GM12878 (cell line): ENCODE data around the gene MMEL1. TPM values are rescaled to one million over a fixed set of nuclear protein-coding genes. Genes with fewer than 3 reads are reported as not detected.

Experiments used
- CHD1 ChIP-seq: IDR thresholded peaks from 2 replicates; pipeline ENCODE4 v1.6.1; 2012; ENCODE audit warnings: low read depth, low read length, improper control_type of control experiment
- DPF2 ChIP-seq: fragments of 450-650 bp; IDR thresholded peaks from 2 replicates; pipeline ENCODE4 v1.6.1; 2017; ENCODE audit warnings: mild to moderate bottlenecking
- GATAD2B ChIP-seq: fragments of 450-650 bp; conservative IDR thresholded peaks from 2 replicates; pipeline ENCODE4 v1.6.1; 2017; ENCODE audit warnings: low read depth, mild to moderate bottlenecking, moderate library complexity
- HCFC1 ChIP-seq: fragments of 150-350 bp; IDR thresholded peaks from 2 replicates; pipeline ENCODE4 v1.6.1; 2014; ENCODE audit warnings: low read length
- IRF5 ChIP-seq: fragments of 450-650 bp; IDR thresholded peaks from 2 replicates; pipeline ENCODE4 v1.6.1; 2017; ENCODE audit warnings: borderline replicate concordance
- KLF5 ChIP-seq: fragments of 450-650 bp; IDR thresholded peaks from 2 replicates; pipeline ENCODE4 v1.6.1; 2014; ENCODE audit warnings: mild to moderate bottlenecking; ENCODE audit not compliant: partially characterized antibody
- MYC ChIP-seq: IDR thresholded peaks from 2 replicates; pipeline ENCODE4 v1.6.1; 2011; ENCODE audit warnings: mild to moderate bottlenecking, low read length, moderate library complexity, inconsistent platforms; ENCODE audit not compliant: insufficient read depth, insufficient replicate concordance, insufficient read length, severe bottlenecking
- NFYA ChIP-seq: IDR thresholded peaks from 2 replicates; pipeline ENCODE4 v1.6.1; 2011; ENCODE audit warnings: low read depth, mild to moderate bottlenecking, low read length, improper control_type of control experiment, borderline replicate concordance
- RAD21 ChIP-seq: IDR thresholded peaks from 2 replicates; pipeline ENCODE4 v1.6.1; 2011; ENCODE audit warnings: mild to moderate bottlenecking, low read depth, low read length, moderate library complexity; ENCODE audit not compliant: insufficient read depth
- RB1 ChIP-seq: fragments of 450-650 bp; formaldehyde crosslinking; IDR thresholded peaks from 2 replicates; pipeline ENCODE4 v1.6.1; 2017; ENCODE audit warnings: mild to moderate bottlenecking, borderline replicate concordance
- SP1 ChIP-seq: IDR thresholded peaks from one replicate; pipeline ENCODE4 v1.6.1; 2011; ENCODE audit warnings: low read depth, low read length
- TCF3 ChIP-seq: IDR thresholded peaks from 2 replicates; pipeline ENCODE4 v1.6.1; 2012; ENCODE audit warnings: low read depth, mild to moderate bottlenecking, low read length, borderline replicate concordance; ENCODE audit not compliant: insufficient read depth
- WRNIP1 ChIP-seq: IDR thresholded peaks from 2 replicates; pipeline ENCODE4 v1.6.1; 2011; ENCODE audit warnings: low read depth, low read length, improper control_type of control experiment, borderline replicate concordance
- polyA plus RNA-seq, 11 experiments: library from polyadenylated mRNA; depleted of rRNA in 4 of 11; unstranded in 6 of 11; stranded (reverse) in 5 of 11; fragments of >200 nt; fragmentation: Nextera tagmentation in 4 of 11; fragmentation: Illumina TruSeq in 1 of 11; extraction: Ambion mirVana in 4 of 11; extraction: Trizol in 1 of 11; gene quantifications; 1 replicate in 1 of 11; 2 replicates in 10 of 11; pipeline versions ENCODE4 v1.2.1 to v1.2.3, GENCODE V29; 2011 to 2016; ENCODE audit warnings: inconsistent platforms in 2 of 11, missing spikeins in 2 of 11, low read depth in 1 of 11
- total RNA-seq, 4 experiments: library from RNA; depleted of rRNA in 3 of 4; stranded (reverse); fragments of >200 nt in 3 of 4; fragmentation: Illumina TruSeq in 1 of 4; extraction: Trizol in 1 of 4; gene quantifications; 2 replicates each; pipeline versions ENCODE4 v1.2.1 to v1.2.3, GENCODE V29; 2013 to 2021
- TF ChIP-seq, protein P1 (sequence below): IDR thresholded peaks from 2 replicates; pipeline ENCODE4 v1.6.1; 2011; ENCODE audit warnings: low read depth, mild to moderate bottlenecking, low read length, moderate library complexity, borderline replicate concordance; ENCODE audit errors: extremely low read depth
- TF ChIP-seq, protein P2 (sequence below): IDR thresholded peaks from 2 replicates; pipeline ENCODE4 v1.6.1; 2011; ENCODE audit warnings: borderline replicate concordance, low read depth, mild to moderate bottlenecking, moderate library complexity, low read length; ENCODE audit not compliant: insufficient read depth, poor library complexity, severe bottlenecking
- TF ChIP-seq, protein P3 (sequence below): fragments of 450-650 bp; formaldehyde crosslinking; IDR thresholded peaks from 2 replicates; pipeline ENCODE4 v1.4.0; 2020; ENCODE audit warnings: mild to moderate bottlenecking, moderate library complexity
- TF ChIP-seq, protein P4 (sequence below): fragments of 450-650 bp; formaldehyde crosslinking; IDR thresholded peaks from 2 replicates; pipeline ENCODE4 v1.5.0; 2022; ENCODE audit warnings: mild to moderate bottlenecking, missing genetic modification characterization

The MMEL1 gene
- total and polyA plus RNA-seq, 10 of the 15 experiments (the other 5 are each of a cell fraction or from before 2014, with no cell fraction given) = 0.11 TPM; not detected in 9

DNA sequence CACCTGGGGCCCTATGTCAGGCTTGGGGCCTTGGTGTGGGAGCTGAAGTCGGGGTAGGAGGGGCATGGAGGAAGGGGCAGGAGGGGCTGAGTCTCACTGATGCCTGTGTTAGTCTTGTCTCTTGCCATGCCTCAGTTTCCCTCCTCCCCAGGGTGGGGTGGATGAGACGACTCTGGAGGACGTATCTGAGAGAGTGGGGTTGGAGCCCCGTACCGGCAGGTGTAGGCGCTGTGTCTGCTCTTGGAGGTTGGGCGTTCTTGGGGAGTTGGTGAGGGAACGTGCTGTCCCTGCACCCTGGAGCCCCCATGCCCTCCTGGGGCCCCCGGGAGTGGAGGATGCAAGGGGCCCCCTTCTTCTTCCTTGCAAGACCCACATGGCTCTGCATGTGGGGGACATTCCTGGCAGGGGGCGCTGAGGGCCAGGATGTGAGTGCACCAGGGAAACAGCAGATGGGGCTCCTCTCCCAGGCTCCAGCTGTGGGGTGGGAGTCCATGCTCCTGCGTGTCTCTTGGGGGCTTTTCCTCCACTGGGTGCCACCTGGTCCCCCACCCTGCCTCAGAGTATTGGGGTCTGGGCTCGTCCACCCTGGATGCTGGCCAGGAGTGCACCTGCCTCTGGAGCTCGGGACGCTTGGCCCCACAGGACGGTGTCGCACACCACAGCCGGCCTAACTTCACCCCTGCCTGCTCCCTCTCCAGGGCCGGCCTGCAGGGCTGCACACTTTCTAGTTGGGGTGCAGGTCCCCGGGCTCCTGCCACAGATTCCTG is 78.0 kb downstream of the MMEL1 start (continued):
- TF ChIP-seq WRNIP1 (no peak), DPF2 (peak; percentile 25), GATAD2B (peak; percentile 75), NFYA (no peak), MYC (no peak), IRF5 (no peak), TCF3 (no peak), RB1 (no peak), SP1 (no peak), CHD1 (no peak), KLF5 (no peak), RAD21 (peak; percentile 88), HCFC1 (no peak)
- TF ChIP-seq, protein P1, sequence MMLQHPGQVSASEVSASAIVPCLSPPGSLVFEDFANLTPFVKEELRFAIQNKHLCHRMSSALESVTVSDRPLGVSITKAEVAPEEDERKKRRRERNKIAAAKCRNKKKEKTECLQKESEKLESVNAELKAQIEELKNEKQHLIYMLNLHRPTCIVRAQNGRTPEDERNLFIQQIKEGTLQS = no peak
- TF ChIP-seq, protein P2, sequence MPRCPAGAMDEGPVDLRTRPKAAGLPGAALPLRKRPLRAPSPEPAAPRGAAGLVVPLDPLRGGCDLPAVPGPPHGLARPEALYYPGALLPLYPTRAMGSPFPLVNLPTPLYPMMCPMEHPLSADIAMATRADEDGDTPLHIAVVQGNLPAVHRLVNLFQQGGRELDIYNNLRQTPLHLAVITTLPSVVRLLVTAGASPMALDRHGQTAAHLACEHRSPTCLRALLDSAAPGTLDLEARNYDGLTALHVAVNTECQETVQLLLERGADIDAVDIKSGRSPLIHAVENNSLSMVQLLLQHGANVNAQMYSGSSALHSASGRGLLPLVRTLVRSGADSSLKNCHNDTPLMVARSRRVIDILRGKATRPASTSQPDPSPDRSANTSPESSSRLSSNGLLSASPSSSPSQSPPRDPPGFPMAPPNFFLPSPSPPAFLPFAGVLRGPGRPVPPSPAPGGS = no peak
- TF ChIP-seq, protein P3, sequence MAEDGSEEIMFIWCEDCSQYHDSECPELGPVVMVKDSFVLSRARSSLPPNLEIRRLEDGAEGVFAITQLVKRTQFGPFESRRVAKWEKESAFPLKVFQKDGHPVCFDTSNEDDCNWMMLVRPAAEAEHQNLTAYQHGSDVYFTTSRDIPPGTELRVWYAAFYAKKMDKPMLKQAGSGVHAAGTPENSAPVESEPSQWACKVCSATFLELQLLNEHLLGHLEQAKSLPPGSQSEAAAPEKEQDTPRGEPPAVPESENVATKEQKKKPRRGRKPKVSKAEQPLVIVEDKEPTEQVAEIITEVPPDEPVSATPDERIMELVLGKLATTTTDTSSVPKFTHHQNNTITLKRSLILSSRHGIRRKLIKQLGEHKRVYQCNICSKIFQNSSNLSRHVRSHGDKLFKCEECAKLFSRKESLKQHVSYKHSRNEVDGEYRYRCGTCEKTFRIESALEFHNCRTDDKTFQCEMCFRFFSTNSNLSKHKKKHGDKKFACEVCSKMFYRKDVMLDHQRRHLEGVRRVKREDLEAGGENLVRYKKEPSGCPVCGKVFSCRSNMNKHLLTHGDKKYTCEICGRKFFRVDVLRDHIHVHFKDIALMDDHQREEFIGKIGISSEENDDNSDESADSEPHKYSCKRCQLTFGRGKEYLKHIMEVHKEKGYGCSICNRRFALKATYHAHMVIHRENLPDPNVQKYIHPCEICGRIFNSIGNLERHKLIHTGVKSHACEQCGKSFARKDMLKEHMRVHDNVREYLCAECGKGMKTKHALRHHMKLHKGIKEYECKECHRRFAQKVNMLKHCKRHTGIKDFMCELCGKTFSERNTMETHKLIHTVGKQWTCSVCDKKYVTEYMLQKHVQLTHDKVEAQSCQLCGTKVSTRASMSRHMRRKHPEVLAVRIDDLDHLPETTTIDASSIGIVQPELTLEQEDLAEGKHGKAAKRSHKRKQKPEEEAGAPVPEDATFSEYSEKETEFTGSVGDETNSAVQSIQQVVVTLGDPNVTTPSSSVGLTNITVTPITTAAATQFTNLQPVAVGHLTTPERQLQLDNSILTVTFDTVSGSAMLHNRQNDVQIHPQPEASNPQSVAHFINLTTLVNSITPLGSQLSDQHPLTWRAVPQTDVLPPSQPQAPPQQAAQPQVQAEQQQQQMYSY (CRISPR knock-in tag) = no peak
- TF ChIP-seq, protein P4, sequence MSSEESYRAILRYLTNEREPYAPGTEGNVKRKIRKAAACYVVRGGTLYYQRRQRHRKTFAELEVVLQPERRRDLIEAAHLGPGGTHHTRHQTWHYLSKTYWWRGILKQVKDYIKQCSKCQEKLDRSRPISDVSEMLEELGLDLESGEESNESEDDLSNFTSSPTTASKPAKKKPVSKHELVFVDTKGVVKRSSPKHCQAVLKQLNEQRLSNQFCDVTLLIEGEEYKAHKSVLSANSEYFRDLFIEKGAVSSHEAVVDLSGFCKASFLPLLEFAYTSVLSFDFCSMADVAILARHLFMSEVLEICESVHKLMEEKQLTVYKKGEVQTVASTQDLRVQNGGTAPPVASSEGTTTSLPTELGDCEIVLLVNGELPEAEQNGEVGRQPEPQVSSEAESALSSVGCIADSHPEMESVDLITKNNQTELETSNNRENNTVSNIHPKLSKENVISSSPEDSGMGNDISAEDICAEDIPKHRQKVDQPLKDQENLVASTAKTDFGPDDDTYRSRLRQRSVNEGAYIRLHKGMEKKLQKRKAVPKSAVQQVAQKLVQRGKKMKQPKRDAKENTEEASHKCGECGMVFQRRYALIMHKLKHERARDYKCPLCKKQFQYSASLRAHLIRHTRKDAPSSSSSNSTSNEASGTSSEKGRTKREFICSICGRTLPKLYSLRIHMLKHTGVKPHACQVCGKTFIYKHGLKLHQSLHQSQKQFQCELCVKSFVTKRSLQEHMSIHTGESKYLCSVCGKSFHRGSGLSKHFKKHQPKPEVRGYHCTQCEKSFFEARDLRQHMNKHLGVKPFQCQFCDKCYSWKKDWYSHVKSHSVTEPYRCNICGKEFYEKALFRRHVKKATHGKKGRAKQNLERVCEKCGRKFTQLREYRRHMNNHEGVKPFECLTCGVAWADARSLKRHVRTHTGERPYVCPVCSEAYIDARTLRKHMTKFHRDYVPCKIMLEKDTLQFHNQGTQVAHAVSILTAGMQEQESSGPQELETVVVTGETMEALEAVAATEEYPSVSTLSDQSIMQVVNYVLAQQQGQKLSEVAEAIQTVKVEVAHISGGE (CRISPR knock-in tag) = no peak
